Mesenchymal stem cell (in vitro differentiated cells and primary cell): ENCODE data around the gene NINL.
"Not testable (repeated sequence)": the region's sequence is repeated elsewhere in the genome, so short reads cannot be mapped to it uniquely, and the experiment has no call there.

Source experiments
- DNase-seq: peaks from one replicate; pipeline ENCODE4 v3.0.0-alpha.2; 2013
- H2AFZ ChIP-seq: one replicate; pipeline ENCODE4 v1.6.1; 2013; ENCODE audit warnings: low read depth, mild to moderate bottlenecking, control low read depth, inconsistent platforms, low read length, moderate library complexity
- H2AK5ac ChIP-seq: 2 replicates; pipeline ENCODE4 v1.6.1; 2013; ENCODE audit warnings: low read length, moderate library complexity, mild to moderate bottlenecking, inconsistent platforms; ENCODE audit not compliant: severe bottlenecking
- H2BK120ac ChIP-seq: one replicate; pipeline ENCODE4 v1.6.1; 2013; ENCODE audit warnings: low read depth, mild to moderate bottlenecking, inconsistent platforms, low read length, moderate library complexity
- H2BK12ac ChIP-seq, 2 experiments: one replicate each; pipeline ENCODE4 v1.6.1; 2013; ENCODE audit warnings: inconsistent platforms in 2 of 2, low read length in 2 of 2, mild to moderate bottlenecking in 2 of 2, moderate library complexity in 2 of 2, control low read depth in 1 of 2
- H2BK15ac ChIP-seq: one replicate; pipeline ENCODE4 v1.6.1; 2013; ENCODE audit warnings: mild to moderate bottlenecking, low read depth, inconsistent platforms; ENCODE audit not compliant: poor library complexity, severe bottlenecking
- H2BK5ac ChIP-seq: 2 replicates; pipeline ENCODE4 v1.6.1; 2013; ENCODE audit warnings: low read depth, mild to moderate bottlenecking, low read length, control low read depth, inconsistent platforms; ENCODE audit not compliant: poor library complexity, severe bottlenecking
- H3K14ac ChIP-seq, 2 experiments: one replicate each; pipeline ENCODE4 v1.6.1; 2013; ENCODE audit warnings: inconsistent platforms in 2 of 2, low read length in 2 of 2, control low read depth in 1 of 2, mild to moderate bottlenecking in 1 of 2, moderate library complexity in 1 of 2
- H3K18ac ChIP-seq, 2 experiments: one replicate each; pipeline ENCODE4 v1.6.1; 2013; ENCODE audit warnings: inconsistent platforms in 2 of 2, low read length in 2 of 2, control low read depth in 1 of 2, low read depth in 1 of 2, mild to moderate bottlenecking in 1 of 2
- H3K23ac ChIP-seq, 2 experiments: one replicate each; pipeline ENCODE4 v1.6.1; 2013; ENCODE audit warnings: inconsistent platforms in 2 of 2, low read length in 2 of 2, mild to moderate bottlenecking in 2 of 2, moderate library complexity in 2 of 2, control low read depth in 1 of 2
- H3K27ac ChIP-seq: 2 replicates; pipeline ENCODE4 v1.5.1; 2013; ENCODE audit warnings: mild to moderate bottlenecking, moderate library complexity, low read length, control low read depth, inconsistent platforms; ENCODE audit not compliant: poor library complexity, severe bottlenecking
- H3K27me3 ChIP-seq, 2 experiments: 2 replicates each; pipeline versions ENCODE4 v1.6.1 to v1.7.0; 2013; ENCODE audit warnings: low read length in 2 of 2, mild to moderate bottlenecking in 2 of 2, moderate library complexity in 2 of 2, control low read depth in 1 of 2, inconsistent platforms in 1 of 2; ENCODE audit not compliant: control insufficient read depth in 1 of 2, insufficient read depth in 1 of 2
- H3K36me3 ChIP-seq, 2 experiments: 2 replicates each; pipeline versions ENCODE4 v1.6.1 to v1.7.0; 2013; ENCODE audit warnings: low read length in 2 of 2, control low read depth in 1 of 2, inconsistent platforms in 1 of 2, low read depth in 1 of 2, mild to moderate bottlenecking in 1 of 2; ENCODE audit not compliant: insufficient read depth in 2 of 2, control insufficient read depth in 1 of 2
- H3K4ac ChIP-seq, 2 experiments: one replicate each; pipeline ENCODE4 v1.6.1; 2013; ENCODE audit warnings: inconsistent platforms in 2 of 2, low read length in 2 of 2, mild to moderate bottlenecking in 2 of 2, moderate library complexity in 2 of 2, control low read depth in 1 of 2, low read depth in 1 of 2
- H3K4me1 ChIP-seq: 2 replicates; pipeline ENCODE4 v1.6.1; 2013; ENCODE audit warnings: low read depth, low read length, control low read depth; ENCODE audit not compliant: control insufficient read depth, insufficient read depth
- H3K4me2 ChIP-seq: 2 replicates; pipeline ENCODE4 v1.6.1; 2013; ENCODE audit warnings: low read length, mild to moderate bottlenecking, inconsistent platforms; ENCODE audit not compliant: poor library complexity, severe bottlenecking
- H3K4me3 ChIP-seq, 2 experiments: 2 replicates each; pipeline versions ENCODE4 v1.5.1 to v1.7.0; 2013; ENCODE audit warnings: low read length in 2 of 2, mild to moderate bottlenecking in 2 of 2, control low read depth in 1 of 2, low read depth in 1 of 2; ENCODE audit not compliant: insufficient read depth in 1 of 2
- H3K79me1 ChIP-seq: replicated peaks from 2 replicates; pipeline ENCODE4 v1.6.1; 2013; ENCODE audit warnings: mild to moderate bottlenecking, control low read depth, low read length, inconsistent platforms; ENCODE audit not compliant: poor library complexity, severe bottlenecking
- H3K9ac ChIP-seq: 2 replicates; pipeline ENCODE4 v1.7.0; 2013; ENCODE audit warnings: mild to moderate bottlenecking, low read length, moderate library complexity
- H3K9me3 ChIP-seq: 2 replicates; pipeline ENCODE4 v1.7.0; 2013; ENCODE audit warnings: mild to moderate bottlenecking, low read length; ENCODE audit not compliant: control insufficient read depth
- H4K8ac ChIP-seq: one replicate; pipeline ENCODE4 v1.6.1; 2013; ENCODE audit warnings: inconsistent platforms, mild to moderate bottlenecking, low read length, moderate library complexity
- H4K91ac ChIP-seq: one replicate; pipeline ENCODE4 v1.6.1; 2013; ENCODE audit warnings: mild to moderate bottlenecking, low read length, inconsistent platforms
- WGBS: methylation state at CpG from one replicate; pipeline ENCODE4 v1.1.7; 2013; ENCODE audit warnings: mixed read lengths; 5-methylcytosine and 5-hydroxymethylcytosine counted together

NINL gene

GRCh38 chr20:25592135-25592852 lies 7.0 kb upstream of the NINL start:
- Histone ChIP-seq H3K9ac (no peak overlapping the region), H3K4me1 (peaks cover 2% of the 10 kb centered on the region), H3K18ac (no peak overlapping the region), H3K4ac (no peak overlapping the region), H3K14ac (no peak overlapping the region), H2AFZ (no peak overlapping the region), H4K91ac (no peak overlapping the region), H3K9me3 (no peaks in the 10 kb centered on the region), H3K79me1 (no peaks in the 10 kb centered on the region), H3K27ac (no peak overlapping the region), H3K4me2 (no peak overlapping the region), H2AK5ac (no peak overlapping the region), H3K4me3 (no peak overlapping the region), H4K8ac (no peak overlapping the region), H2BK15ac (no peak overlapping the region), H3K27me3 (no peaks in the 10 kb centered on the region), H3K23ac (no peak overlapping the region), H2BK12ac (no peak overlapping the region), H2BK5ac (no peak overlapping the region), H3K36me3 (no peaks in the 10 kb centered on the region), H2BK120ac (no peak overlapping the region)
- 72% methylated on average over 4 of the region's 9 CpGs for WGBS
- DNase-seq, result no peak

DNA sequence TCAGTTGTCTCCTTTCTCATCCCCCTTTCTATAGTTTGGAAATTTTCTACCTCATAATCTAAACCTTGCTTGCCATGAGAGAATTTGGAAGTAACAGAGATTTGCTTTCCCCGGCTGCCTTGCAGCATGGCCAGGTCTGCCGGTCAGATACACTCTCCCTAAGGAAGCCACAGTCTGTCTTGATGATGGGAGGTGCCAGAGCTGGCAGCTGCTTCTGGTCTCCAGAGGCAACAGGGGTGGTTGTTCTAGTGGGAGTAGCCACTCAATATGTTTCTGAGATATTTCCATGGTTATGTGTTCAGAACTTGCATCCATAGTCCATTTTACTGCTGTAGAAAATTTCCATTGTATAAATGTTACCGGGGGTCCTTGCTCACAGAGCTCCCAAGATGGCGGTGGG lies 5.4 kb upstream of the NINL start:
- H3K9me3 ChIP-seq, H3K36me3 ChIP-seq, DNase-seq, H3K9ac ChIP-seq, H3K18ac ChIP-seq, H3K23ac ChIP-seq, H4K8ac ChIP-seq, H3K4me1 ChIP-seq, H3K4me3 ChIP-seq, H3K4me2 ChIP-seq, H2AK5ac ChIP-seq, H4K91ac ChIP-seq, H3K14ac ChIP-seq, H3K79me1 ChIP-seq, H2BK12ac ChIP-seq, H3K4ac ChIP-seq, H2BK5ac ChIP-seq, H3K27me3 ChIP-seq, H2BK15ac ChIP-seq, H3K27ac ChIP-seq, H2AFZ ChIP-seq, H2BK120ac ChIP-seq: not testable (repeated sequence)
- 100% methylated on average over 4 of the region's 4 CpGs for WGBS

- no peak overlapping the region for H3K18ac ChIP-seq
- H2BK120ac ChIP-seq, result no peak overlapping the region
- no peaks in the 10 kb centered on the region for H3K36me3 ChIP-seq
- no peaks in the 10 kb centered on the region for H3K27me3 ChIP-seq
- H3K4me2 ChIP-seq, result no peak overlapping the region
- H3K9me3 ChIP-seq, result no peaks in the 10 kb centered on the region
- no peak overlapping the region for H4K91ac ChIP-seq
- no peak overlapping the region for H2AK5ac ChIP-seq
- H3K9ac ChIP-seq, result no peak overlapping the region
- H3K79me1 ChIP-seq, result peaks cover 7% of the 10 kb centered on the region
- no peak overlapping the region for H3K14ac ChIP-seq
- 98% methylated on average over 7 of the region's 7 CpGs for WGBS
- peaks cover 9% of the 10 kb centered on the region for H3K4me1 ChIP-seq
- H3K4me3 ChIP-seq, result no peak overlapping the region
- H4K8ac ChIP-seq, result no peak overlapping the region
- no peak for DNase-seq
- no peak overlapping the region for H2BK5ac ChIP-seq
- no peak overlapping the region for H2AFZ ChIP-seq
- H3K27ac ChIP-seq, result no peak overlapping the region
- H2BK15ac ChIP-seq, result no peak overlapping the region
- H3K23ac ChIP-seq, result no peak overlapping the region
- no peak overlapping the region for H2BK12ac ChIP-seq
- no peak overlapping the region for H3K4ac ChIP-seq
Observed at GRCh38 chr20:25588491-25588890, 3.2 kb upstream of the NINL start.

DNA sequence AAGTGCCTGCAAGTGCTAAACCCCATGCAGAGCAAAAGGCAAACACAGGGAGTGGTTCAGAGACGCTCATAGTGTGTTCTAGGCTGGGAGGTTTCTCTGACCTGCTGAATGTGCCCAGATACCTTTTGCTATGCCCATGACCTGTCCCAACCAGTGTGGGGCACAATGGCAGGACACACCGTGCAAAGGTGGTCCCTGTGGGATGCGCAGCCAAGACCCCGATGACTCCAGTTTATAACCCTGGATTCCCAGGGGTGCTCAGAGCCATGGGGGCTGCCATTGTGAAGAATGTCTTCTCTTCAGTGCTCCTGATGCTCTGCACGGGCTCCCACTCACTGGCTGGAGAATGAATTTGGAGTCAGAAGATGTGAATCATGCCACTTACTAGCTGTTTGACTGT lies 2.2 kb upstream of the NINL start:
- 98% methylated on average over 5 of the region's 5 CpGs for WGBS

More for the DNA sequence above, 2.2 kb upstream of the NINL start:
- Histone ChIP-seq H3K23ac (no peak overlapping the region), H3K18ac (no peak overlapping the region), H3K4me3 (no peak overlapping the region), H4K91ac (no peak overlapping the region), H3K9ac (no peak overlapping the region), H3K4ac (no peak overlapping the region), H2BK120ac (no peak overlapping the region), H3K79me1 (peaks cover 7% of the 10 kb centered on the region), H4K8ac (no peak overlapping the region), H3K36me3 (no peaks in the 10 kb centered on the region), H2BK15ac (no peak overlapping the region), H3K27ac (no peak overlapping the region), H3K27me3 (no peaks in the 10 kb centered on the region), H2BK12ac (no peak overlapping the region), H2BK5ac (no peak overlapping the region), H2AFZ (no peak overlapping the region), H3K14ac (no peak overlapping the region), H3K9me3 (no peaks in the 10 kb centered on the region), H3K4me1 (peaks cover 9% of the 10 kb centered on the region), H2AK5ac (no peak overlapping the region), H3K4me2 (no peak overlapping the region)
- no peak for DNase-seq
